Caco-2 (cell line): ENCODE data around the gene LCMT1. TPM values are rescaled to one million over a fixed set of nuclear protein-coding genes. Genes with fewer than 3 reads are reported as not detected.
"Not testable (repeated sequence)": the region's sequence is repeated elsewhere in the genome, so short reads cannot be mapped to it uniquely, and the experiment has no call there.

ENCODE experiments used
- BruUV-seq: library from RNA; stranded (reverse); fragments of 400-500 nt; replicated peaks from 2 replicates; lab custom pipeline; 2021; lab: Mats Ljungman, UMichigan
- CTCF ChIA-PET: fragments of 300-600 bp; sonication (Branson Sonifier 250); formaldehyde crosslinking; loops from one replicate; lab custom pipeline; 2022; ENCODE audit warnings: antibody characterized with exemption; lab: Charles Lee
- POLR2A ChIA-PET: fragments of 300-600 bp; sonication (Branson Sonifier 250); formaldehyde crosslinking; loops from one replicate; lab custom pipeline; 2022; ENCODE audit warnings: antibody characterized with exemption; lab: Charles Lee
- DNase-seq, 2 experiments: peaks; one replicate each; pipeline versions ENCODE4 v3.0.0 to v3.0.0-alpha.2; 2020 to 2022
- H3K27me3 ChIP-seq: replicated peaks from 2 replicates; pipeline ENCODE4 v1.6.0; 2011; ENCODE audit warnings: low read length; ENCODE audit not compliant: control insufficient read depth, insufficient read depth
- H3K36me3 ChIP-seq: 2 replicates; pipeline ENCODE4 v1.5.1; 2011; ENCODE audit warnings: low read length; ENCODE audit not compliant: control insufficient read depth, insufficient read depth
- H3K4me1 ChIP-seq: fragments of 250-450 bp; sonication (Bioruptor Pico); 2 replicates; pipeline ENCODE4 v1.5.1; 2020; ENCODE audit warnings: mild to moderate bottlenecking
- H3K4me3 ChIP-seq: 2 replicates; pipeline ENCODE4 v1.5.1; 2011; ENCODE audit warnings: low read depth, mild to moderate bottlenecking, control low read depth, low read length
- H3K9me3 ChIP-seq: fragments of 250-450 bp; sonication (Bioruptor Pico); 2 replicates; pipeline ENCODE4 v1.5.1; 2020; ENCODE audit warnings: mild to moderate bottlenecking, moderate library complexity
- H3K27ac Mint-ChIP-seq: one replicate; pipeline ENCODE4 v1.8.0; 2022; ENCODE audit warnings: mixed read lengths; ENCODE audit not compliant: unreplicated experiment
- H3K27me3 Mint-ChIP-seq: one replicate; pipeline ENCODE4 v1.8.0; 2022; ENCODE audit warnings: mixed read lengths; ENCODE audit not compliant: insufficient read depth, unreplicated experiment
- H3K36me3 Mint-ChIP-seq: one replicate; pipeline ENCODE4 v1.8.0; 2022; ENCODE audit warnings: mild to moderate bottlenecking, mixed read lengths; ENCODE audit not compliant: insufficient read depth, unreplicated experiment
- H3K4me1 Mint-ChIP-seq: one replicate; pipeline ENCODE4 v1.8.0; 2022; ENCODE audit warnings: low read depth, mixed read lengths; ENCODE audit not compliant: unreplicated experiment
- H3K4me3 Mint-ChIP-seq: one replicate; pipeline ENCODE4 v1.8.0; 2022; ENCODE audit warnings: mild to moderate bottlenecking, moderate library complexity, mixed read lengths; ENCODE audit not compliant: unreplicated experiment
- H3K9me3 Mint-ChIP-seq: one replicate; pipeline ENCODE4 v1.8.0; 2022; ENCODE audit warnings: mixed read lengths; ENCODE audit not compliant: unreplicated experiment
- CTCF ChIP-seq, 2 experiments: fragments of 200-600 bp in 1 of 2; IDR thresholded peaks; 1 replicate in 1 of 2; 2 replicates in 1 of 2; pipeline versions ENCODE4 v1.5.1 to v1.8.0; 2011 to 2022; ENCODE audit warnings: antibody characterized with exemption in 1 of 2, control low read depth in 1 of 2, inconsistent platforms in 1 of 2, low read depth in 1 of 2, low read length in 1 of 2, mild to moderate bottlenecking in 1 of 2, moderate library complexity in 1 of 2; ENCODE audit not compliant: insufficient read depth in 1 of 2, severe bottlenecking in 1 of 2, unreplicated experiment in 1 of 2
- intact Hi-C: fragments of 100-400 bp; cut with micrococcal nuclease; formaldehyde crosslinking; loops from one replicate; pipeline ENCODE4 v1.10.0; 2022; ENCODE audit not compliant: unreplicated experiment
- total RNA-seq: library from RNA; stranded (reverse); gene quantifications from 2 replicates; pipeline ENCODE4 v1.2.3, GENCODE V29; 2022

Gene LCMT1
- total RNA-seq, 1 experiment from 2014 or later = 53.9 TPM

GRCh38 chr16:25165284-25165683 is 53.7 kb downstream of the LCMT1 start:
- no peak for DNase-seq
- Mint-ChIP-seq H3K27me3 (no peaks in the 10 kb centered on the region), H3K36me3 (peaks cover 43% of the 10 kb centered on the region), H3K27ac (no peak overlapping the region), H3K4me3 (no peak overlapping the region), H3K4me1 (no peaks in the 10 kb centered on the region), H3K9me3 (no peaks in the 10 kb centered on the region)
- no peaks in the 10 kb centered on the region for H3K9me3 ChIP-seq
- H3K27me3 ChIP-seq = no peaks in the 10 kb centered on the region
- intact Hi-C loops = no loop called here
- no peaks in the 10 kb centered on the region for H3K36me3 ChIP-seq
- H3K4me1 ChIP-seq = no peaks in the 10 kb centered on the region
- H3K4me3 ChIP-seq = no peak overlapping the region
- CTCF ChIA-PET = no interaction called here
- POLR2A ChIA-PET = no interaction called here
- no peak for TF ChIP-seq CTCF (IDR thresholded peaks at IDR 0.05; ENCODE audit: insufficient read depth in 1 of 2, low read depth in 1 of 2, low read length in 1 of 2, severe bottlenecking in 1 of 2, unreplicated experiment in 1 of 2)
- BruUV-seq = no TSS peak

GRCh38 chr16:25167920-25168319 is 56.4 kb downstream of the LCMT1 start:
- H3K4me3 Mint-ChIP-seq, H3K9me3 Mint-ChIP-seq, BruUV-seq, H3K36me3 ChIP-seq, H3K27me3 Mint-ChIP-seq, H3K9me3 ChIP-seq, H3K4me3 ChIP-seq, CTCF ChIA-PET, DNase-seq, intact Hi-C loops, H3K4me1 ChIP-seq, H3K27ac Mint-ChIP-seq, H3K4me1 Mint-ChIP-seq, H3K27me3 ChIP-seq: not testable (repeated sequence)
- POLR2A ChIA-PET = interaction anchor here (0.6 kb wide), 1 partner anchor 102 kb away, joined by 3 read pairs; no protein-coding TSS in a partner anchor
- H3K36me3 Mint-ChIP-seq = peaks cover 55% of the 10 kb centered on the region

- ChIA-PET CTCF (no interaction called here), POLR2A (no interaction called here)
- Mint-ChIP-seq H3K4me3 (no peak overlapping the region), H3K27ac (no peak overlapping the region), H3K36me3 (peaks cover 43% of the 10 kb centered on the region), H3K4me1 (no peaks in the 10 kb centered on the region), H3K9me3 (no peaks in the 10 kb centered on the region), H3K27me3 (no peaks in the 10 kb centered on the region)
- no peak for DNase-seq
- Histone ChIP-seq H3K27me3 (no peaks in the 10 kb centered on the region), H3K4me1 (no peaks in the 10 kb centered on the region), H3K36me3 (no peaks in the 10 kb centered on the region), H3K9me3 (no peaks in the 10 kb centered on the region), H3K4me3 (no peak overlapping the region)
- TF ChIP-seq CTCF (IDR thresholded peaks at IDR 0.05; ENCODE audit: insufficient read depth in 1 of 2, low read depth in 1 of 2, low read length in 1 of 2, severe bottlenecking in 1 of 2, unreplicated experiment in 1 of 2) = no peak
- BruUV-seq = no TSS peak
- intact Hi-C loops = no loop called here
These were observed 59.8 kb downstream of the LCMT1 start for GRCh38 chr16:25171390-25171789.

- Mint-ChIP-seq H3K9me3 (no peaks in the 10 kb centered on the region), H3K36me3 (peaks cover 33% of the 10 kb centered on the region), H3K4me1 (no peaks in the 10 kb centered on the region), H3K4me3 (no peak overlapping the region), H3K27me3 (no peaks in the 10 kb centered on the region), H3K27ac (no peak overlapping the region)
- POLR2A ChIA-PET = no interaction called here
- intact Hi-C loops = no loop called here
- TF ChIP-seq CTCF (IDR thresholded peaks at IDR 0.05; ENCODE audit: insufficient read depth in 1 of 2, low read depth in 1 of 2, low read length in 1 of 2, severe bottlenecking in 1 of 2, unreplicated experiment in 1 of 2) = no peak
- CTCF ChIA-PET = no interaction called here
- Histone ChIP-seq H3K9me3 (no peaks in the 10 kb centered on the region), H3K4me3 (no peak overlapping the region), H3K4me1 (no peaks in the 10 kb centered on the region), H3K36me3 (no peaks in the 10 kb centered on the region), H3K27me3 (no peaks in the 10 kb centered on the region)
- no TSS peak for BruUV-seq
- no peak for DNase-seq
These were observed 61.3 kb downstream of the LCMT1 start for GRCh38 chr16:25172831-25173230.
